Neural cell (in vitro differentiated cells): ENCODE results near the gene KIFBP. TPM values are rescaled to one million over a fixed set of nuclear protein-coding genes. Genes with fewer than 3 reads are reported as not detected.

Source experiments
- H2AFZ ChIP-seq: fragments of 200-600, 300-800 bp; sonication (generic), shearing (Covaris generic); 2 replicates; pipeline ENCODE4 v1.6.0; 2014; ENCODE audit warnings: low read depth, mild to moderate bottlenecking, antibody characterized with exemption, low read length, moderate library complexity
- H3F3A ChIP-seq: fragments of 200-600 bp; shearing (Covaris generic); 2 replicates; pipeline ENCODE4 v1.6.1; 2016; ENCODE audit warnings: mild to moderate bottlenecking, moderate library complexity, mixed read lengths, antibody characterized with exemption, low read length; ENCODE audit not compliant: insufficient read depth, poor library complexity, severe bottlenecking
- H3K27ac ChIP-seq: fragments of 200-600, 300-800 bp; sonication (generic), shearing (Covaris generic); 2 replicates; pipeline ENCODE4 v1.5.1; 2014; ENCODE audit warnings: mild to moderate bottlenecking, low read length, moderate library complexity
- H3K27me3 ChIP-seq: fragments of 300-800, 200-600 bp; sonication (generic), shearing (Covaris generic); 2 replicates; pipeline ENCODE4 v1.6.0; 2014; ENCODE audit warnings: mild to moderate bottlenecking, low read depth, low read length, moderate library complexity; ENCODE audit not compliant: insufficient read depth
- H3K36me3 ChIP-seq: fragments of 300-800, 200-600 bp; sonication (generic), shearing (Covaris generic); 2 replicates; pipeline ENCODE4 v1.5.1; 2014; ENCODE audit warnings: mild to moderate bottlenecking, antibody characterized with exemption, low read length, moderate library complexity; ENCODE audit not compliant: insufficient read depth
- H3K4me2 ChIP-seq: fragments of 300-800, 200-600 bp; sonication (generic), shearing (Covaris generic); 2 replicates; pipeline ENCODE4 v1.6.0; 2014; ENCODE audit warnings: mild to moderate bottlenecking, low read length
- H3K4me3 ChIP-seq: fragments of 300-800, 200-600 bp; sonication (generic), shearing (Covaris generic); 2 replicates; pipeline ENCODE4 v1.5.1; 2014; ENCODE audit warnings: mild to moderate bottlenecking, low read length, moderate library complexity
- H3K79me2 ChIP-seq: fragments of 200-600 bp; shearing (Covaris generic); replicated peaks from 2 replicates; pipeline ENCODE4 v1.6.0; 2014; ENCODE audit warnings: mild to moderate bottlenecking, low read length, moderate library complexity; ENCODE audit not compliant: insufficient read depth
- H3K9ac ChIP-seq: fragments of 300-800, 200-600 bp; sonication (generic), shearing (Covaris generic); 2 replicates; pipeline ENCODE4 v1.6.1; 2016; ENCODE audit warnings: mild to moderate bottlenecking, low read length, mixed read lengths
- H3K9me2 ChIP-seq: fragments of 200-600 bp; shearing (Covaris generic); 2 replicates; pipeline ENCODE4 v1.6.1; 2016; ENCODE audit warnings: mild to moderate bottlenecking, low read length, mixed read lengths; ENCODE audit not compliant: insufficient read depth
- H3K9me3 ChIP-seq: fragments of 200-600, 300-800 bp; sonication (generic), shearing (Covaris generic); 2 replicates; pipeline ENCODE4 v1.6.1; 2016; ENCODE audit warnings: mild to moderate bottlenecking, mixed run types, low read length, moderate library complexity, mixed read lengths
- H4K20me1 ChIP-seq: fragments of 200-600 bp; shearing (Covaris generic); 2 replicates; pipeline ENCODE4 v1.6.1; 2016; ENCODE audit warnings: mild to moderate bottlenecking, mixed run types; ENCODE audit not compliant: insufficient read depth
- EP300 ChIP-seq: fragments of 450-650 bp; conservative IDR thresholded peaks from 2 replicates; pipeline ENCODE4 v1.6.1; 2014; ENCODE audit warnings: antibody characterized with exemption, mild to moderate bottlenecking, moderate library complexity; ENCODE audit not compliant: poor library complexity, severe bottlenecking
- EZH2 ChIP-seq: fragments of 200-600, 300-800 bp; shearing (Covaris generic), sonication (generic); IDR thresholded peaks from 2 replicates; pipeline ENCODE4 v1.6.1; 2014; ENCODE audit warnings: antibody characterized with exemption, low read length, borderline replicate concordance, mild to moderate bottlenecking; ENCODE audit not compliant: insufficient read depth, poor library complexity, severe bottlenecking
- MXI1 ChIP-seq: fragments of 450-650 bp; conservative IDR thresholded peaks from 2 replicates; pipeline ENCODE4 v1.6.1; 2014; ENCODE audit warnings: antibody characterized with exemption, mild to moderate bottlenecking; ENCODE audit not compliant: poor library complexity, severe bottlenecking
- POLR2AphosphoS5 ChIP-seq: IDR thresholded peaks from 2 replicates; pipeline ENCODE4 v1.6.1; 2012
- RAD21 ChIP-seq: fragments of 450-650 bp; conservative IDR thresholded peaks from 2 replicates; pipeline ENCODE4 v1.6.1; 2014; ENCODE audit warnings: antibody characterized with exemption, mild to moderate bottlenecking, moderate library complexity
- REST ChIP-seq: IDR thresholded peaks from 2 replicates; pipeline ENCODE4 v1.6.1; 2012; ENCODE audit warnings: borderline replicate concordance
- SMC3 ChIP-seq: fragments of 450-650 bp; conservative IDR thresholded peaks from 2 replicates; pipeline ENCODE4 v1.6.1; 2014; ENCODE audit warnings: antibody characterized with exemption, mild to moderate bottlenecking, moderate library complexity; ENCODE audit not compliant: poor library complexity
- TAF1 ChIP-seq: IDR thresholded peaks from 2 replicates; pipeline ENCODE4 v1.6.1; 2012; ENCODE audit warnings: low read depth
- polyA plus RNA-seq: library from polyadenylated mRNA; depleted of rRNA; stranded (reverse); fragments of >200 nt; gene quantifications from 2 replicates; pipeline ENCODE4 v1.2.3, GENCODE V29; 2014
- TF ChIP-seq, protein P1 (sequence below): fragments of 450-650 bp; IDR thresholded peaks from 2 replicates; pipeline ENCODE4 v1.5.1; 2014; ENCODE audit warnings: antibody characterized with exemption, mild to moderate bottlenecking, moderate library complexity; ENCODE audit not compliant: poor library complexity, severe bottlenecking

KIFBP gene
- polyA plus RNA-seq, 1 donor from 2014 or later, result 76.9 TPM

DNA sequence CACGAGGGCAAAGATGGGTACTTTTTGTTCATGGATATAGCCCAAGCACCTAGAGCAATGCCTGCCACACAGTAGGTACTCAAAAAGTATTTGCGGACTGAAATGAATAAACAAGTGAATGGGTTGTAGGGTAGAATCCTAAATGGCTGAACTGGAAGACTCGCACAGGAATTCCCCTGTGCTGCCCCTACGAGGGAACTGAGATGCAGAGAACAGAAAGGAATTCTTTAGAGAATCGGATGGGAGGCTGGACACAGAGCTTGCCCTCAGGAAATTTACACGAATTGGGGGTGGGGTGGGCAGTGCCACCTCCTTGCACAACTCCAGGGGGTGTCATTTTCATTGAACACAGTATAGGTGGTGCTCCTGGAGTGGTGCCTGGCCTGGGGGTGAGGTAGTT, 64.1 kb downstream of the KIFBP start:
- H3K79me2 ChIP-seq, result no peaks in the 10 kb centered on the region
- H3K4me3 ChIP-seq, result no peak overlapping the region
- H3F3A ChIP-seq, result no peaks in the 10 kb centered on the region
- H3K27ac ChIP-seq, result no peak overlapping the region
- H4K20me1 ChIP-seq, result no peaks in the 10 kb centered on the region
- H3K27me3 ChIP-seq, result no peaks in the 10 kb centered on the region
- H2AFZ ChIP-seq, result no peak overlapping the region
- no peaks in the 10 kb centered on the region for H3K9me2 ChIP-seq
- H3K4me2 ChIP-seq, result no peak overlapping the region
- no peaks in the 10 kb centered on the region for H3K36me3 ChIP-seq
- TF ChIP-seq EP300, result no peak
- TF ChIP-seq EZH2, result no peak
- no peak for TF ChIP-seq SMC3
- TF ChIP-seq, protein P1, sequence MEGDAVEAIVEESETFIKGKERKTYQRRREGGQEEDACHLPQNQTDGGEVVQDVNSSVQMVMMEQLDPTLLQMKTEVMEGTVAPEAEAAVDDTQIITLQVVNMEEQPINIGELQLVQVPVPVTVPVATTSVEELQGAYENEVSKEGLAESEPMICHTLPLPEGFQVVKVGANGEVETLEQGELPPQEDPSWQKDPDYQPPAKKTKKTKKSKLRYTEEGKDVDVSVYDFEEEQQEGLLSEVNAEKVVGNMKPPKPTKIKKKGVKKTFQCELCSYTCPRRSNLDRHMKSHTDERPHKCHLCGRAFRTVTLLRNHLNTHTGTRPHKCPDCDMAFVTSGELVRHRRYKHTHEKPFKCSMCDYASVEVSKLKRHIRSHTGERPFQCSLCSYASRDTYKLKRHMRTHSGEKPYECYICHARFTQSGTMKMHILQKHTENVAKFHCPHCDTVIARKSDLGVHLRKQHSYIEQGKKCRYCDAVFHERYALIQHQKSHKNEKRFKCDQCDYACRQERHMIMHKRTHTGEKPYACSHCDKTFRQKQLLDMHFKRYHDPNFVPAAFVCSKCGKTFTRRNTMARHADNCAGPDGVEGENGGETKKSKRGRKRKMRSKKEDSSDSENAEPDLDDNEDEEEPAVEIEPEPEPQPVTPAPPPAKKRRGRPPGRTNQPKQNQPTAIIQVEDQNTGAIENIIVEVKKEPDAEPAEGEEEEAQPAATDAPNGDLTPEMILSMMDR, result no peak
- TF ChIP-seq REST, result no peak
- no peak for TF ChIP-seq TAF1
- no peak for TF ChIP-seq RAD21
- no peak for TF ChIP-seq POLR2AphosphoS5
- TF ChIP-seq MXI1, result no peak
- H3K9ac ChIP-seq, result no peak overlapping the region
- H3K9me3 ChIP-seq, result no peaks in the 10 kb centered on the region

DNA sequence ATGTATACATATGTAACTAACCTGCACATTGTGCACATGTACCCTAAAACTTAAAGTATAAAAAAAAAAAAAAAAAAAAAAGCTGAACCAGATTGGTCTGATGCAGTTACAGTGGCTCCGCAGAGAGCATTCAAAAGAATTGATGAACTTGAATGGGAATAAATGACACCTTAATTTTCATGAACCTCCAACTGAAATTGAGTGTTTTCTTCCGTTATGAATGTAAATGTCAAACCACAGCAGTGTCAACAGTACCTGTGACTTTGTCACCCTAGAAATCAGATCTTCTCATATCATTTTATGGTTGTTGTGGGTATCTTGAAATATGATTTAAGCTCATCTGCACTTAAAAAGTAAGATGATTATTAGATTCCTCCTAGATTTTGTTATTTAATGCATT, 66.6 kb downstream of the KIFBP start:
- no peak for TF ChIP-seq EP300
- TF ChIP-seq MXI1, result no peak
- TF ChIP-seq TAF1, result no peak
- no peak for TF ChIP-seq SMC3
- TF ChIP-seq POLR2AphosphoS5, result no peak
- no peak for TF ChIP-seq REST
- no peak for TF ChIP-seq RAD21
- TF ChIP-seq, protein P1, result no peak
- no peak for TF ChIP-seq EZH2
- Histone ChIP-seq H3K4me2 (no peak overlapping the region), H2AFZ (no peak overlapping the region), H4K20me1 (no peaks in the 10 kb centered on the region), H3K9ac (no peak overlapping the region), H3K79me2 (no peaks in the 10 kb centered on the region), H3F3A (no peaks in the 10 kb centered on the region), H3K9me3 (no peaks in the 10 kb centered on the region), H3K36me3 (no peaks in the 10 kb centered on the region), H3K27me3 (no peaks in the 10 kb centered on the region), H3K27ac (no peak overlapping the region), H3K4me3 (no peak overlapping the region), H3K9me2 (no peaks in the 10 kb centered on the region)
